ENCODE results near the gene DPP10. TPM values are rescaled to one million over a fixed set of nuclear protein-coding genes. Genes with fewer than 3 reads are reported as not detected.

Gene DPP10
- total and polyA plus RNA-seq, 2 of the 13 experiments (the other 11 are each of a cell fraction or from before 2014, with no cell fraction given): 0.95 to 1.7 TPM

- Histone ChIP-seq H3K4me1 (ENCODE audit: insufficient read depth, low read length) (no peaks in the 10 kb centered on the region), H3K4me2 (ENCODE audit: low read depth, low read length) (no peak overlapping the region), H3K9me3 (ENCODE audit: low read length) (peaks cover 93% of the 10 kb centered on the region), H3K4me3 (replicated peaks in 1 of 3; ENCODE audit: insufficient read depth in 1 of 3, low read depth in 2 of 3, low read length in 3 of 3) (no peak overlapping the region), H3K27me3 (ENCODE audit: control insufficient read depth in 1 of 2, insufficient read depth in 2 of 2, low read length in 2 of 2) (no peaks in the 10 kb centered on the region), H3K79me2 (ENCODE audit: insufficient read depth, low read length) (no peaks in the 10 kb centered on the region), H2AFZ (ENCODE audit: low read length) (no peak overlapping the region), H4K20me1 (ENCODE audit: insufficient read depth, low read length) (no peaks in the 10 kb centered on the region), H3K9ac (ENCODE audit: insufficient read depth, low read depth, low read length) (no peak overlapping the region), H3K27ac (ENCODE audit: extremely low read length, insufficient read depth, low read length) (no peak overlapping the region), H3K36me3 (replicated peaks in 1 of 2; ENCODE audit: control insufficient read depth in 1 of 2, insufficient read depth in 2 of 2, low read length in 2 of 2) (no peaks in the 10 kb centered on the region)
- TF ChIP-seq CSRNP2 (CRISPR knock-in tag; conservative IDR thresholded peaks at IDR 0.05; ENCODE audit: low read depth): no peak
- no peak for TF ChIP-seq ZUFSP (CRISPR knock-in tag; IDR thresholded peaks at IDR 0.05; ENCODE audit: borderline replicate concordance)
- ChIA-PET POLR2A (no interaction called here), CTCF (ENCODE audit: low intra/inter-chr PET ratio, low total read pairs) (no interaction called here)
- ATAC-seq (no peak), DNase-seq (ENCODE audit: low spot score) (no peak), FAIRE-seq (no peak)
- in situ Hi-C loops (cut with HindIII; ENCODE audit: extremely low pct_ligation_motif_present, low pct_unique_long_range_greater_than_20kb): no loop called here
- WGBS (ENCODE audit: low lambda C conversion rate): 54% methylated on average over 1 of the region's 1 CpG
- intact Hi-C loops (cut with micrococcal nuclease; ENCODE audit: unreplicated experiment): no loop called here
- BruUV-seq (replicated peaks): no TSS peak
Measured at GRCh38 chr2:115558725-115559124, 1116.3 kb downstream of the DPP10 start.

- no peak overlapping the region for H3K4me2 ChIP-seq (ENCODE audit: low read depth, low read length)
- CTCF ChIA-PET (ENCODE audit: low intra/inter-chr PET ratio, low total read pairs): no interaction called here
- H3K27ac ChIP-seq (ENCODE audit: extremely low read length, insufficient read depth, low read length): no peak overlapping the region
- POLR2A ChIA-PET: no interaction called here
- H3K4me3 ChIP-seq (replicated peaks in 1 of 3; ENCODE audit: insufficient read depth in 1 of 3, low read depth in 2 of 3, low read length in 3 of 3): no peak overlapping the region
- in situ Hi-C loops (cut with HindIII; ENCODE audit: extremely low pct_ligation_motif_present, low pct_unique_long_range_greater_than_20kb) (no loop called here), intact Hi-C loops (cut with micrococcal nuclease; ENCODE audit: unreplicated experiment) (no loop called here)
- no peak overlapping the region for H2AFZ ChIP-seq (ENCODE audit: low read length)
- no peak for DNase-seq (ENCODE audit: low spot score)
- ATAC-seq: no peak
- no peaks in the 10 kb centered on the region for H3K27me3 ChIP-seq (ENCODE audit: control insufficient read depth in 1 of 2, insufficient read depth in 2 of 2, low read length in 2 of 2)
- 75% methylated on average over 4 of the region's 4 CpGs for WGBS (ENCODE audit: low lambda C conversion rate)
- H3K36me3 ChIP-seq (replicated peaks in 1 of 2; ENCODE audit: control insufficient read depth in 1 of 2, insufficient read depth in 2 of 2, low read length in 2 of 2): no peaks in the 10 kb centered on the region
- no peak for FAIRE-seq
- TF ChIP-seq E2F5 (CRISPR knock-in tag; conservative IDR thresholded peaks at IDR 0.05): no peak
- TF ChIP-seq ZNF710 (CRISPR knock-in tag; IDR thresholded peaks at IDR 0.05; ENCODE audit: borderline replicate concordance): no peak
- no peak for TF ChIP-seq ZNF280D (CRISPR knock-in tag; IDR thresholded peaks at IDR 0.05)
- peaks cover 91% of the 10 kb centered on the region for H3K9me3 ChIP-seq (ENCODE audit: low read length)
- no peaks in the 10 kb centered on the region for H3K4me1 ChIP-seq (ENCODE audit: insufficient read depth, low read length)
- H3K79me2 ChIP-seq (ENCODE audit: insufficient read depth, low read length): no peaks in the 10 kb centered on the region
- H4K20me1 ChIP-seq (ENCODE audit: insufficient read depth, low read length): no peaks in the 10 kb centered on the region
- BruUV-seq (replicated peaks): no TSS peak
- no peak overlapping the region for H3K9ac ChIP-seq (ENCODE audit: insufficient read depth, low read depth, low read length)
Measured at GRCh38 chr2:115560666-115561065, 1118.2 kb downstream of the DPP10 start.

Measured in HepG2 (cell line).